GM23248 (cell line): ENCODE data around the gene PCNX4.

Experiments used
- EZH2 ChIP-seq: fragments of 200-600 bp; sonication (generic); IDR thresholded peaks from 2 replicates; pipeline ENCODE4 v1.6.1; 2018; ENCODE audit warnings: antibody characterized with exemption, mild to moderate bottlenecking; ENCODE audit not compliant: insufficient read depth, poor library complexity, severe bottlenecking
- EZH2phosphoT487 ChIP-seq: fragments of 200-600 bp; sonication (generic); IDR thresholded peaks from 2 replicates; pipeline ENCODE4 v1.6.1; 2018; ENCODE audit warnings: antibody characterized with exemption, moderate library complexity, mild to moderate bottlenecking, low read depth; ENCODE audit not compliant: insufficient read depth

- TF ChIP-seq EZH2 (no peak), EZH2phosphoT487 (no peak)
Measured at GRCh38 chr14:60116181-60116580, 24.5 kb downstream of the PCNX4 start.
